Keratinocyte (primary cell): Measurements from ENCODE around the gene TIMM50. TPM values are rescaled to one million over a fixed set of nuclear protein-coding genes. Genes with fewer than 3 reads are reported as not detected.

Source experiments
- DNase-seq: peaks from one replicate; pipeline ENCODE4 v3.0.0-alpha.2; 2011; ENCODE audit warnings: low read depth, missing footprints, low spot score
- FAIRE-seq: peaks from 2 replicates; lab custom pipeline; 2011; peaks lifted over from hg19 to GRCh38; lab: Jason Lieb, UNC
- H2AFZ ChIP-seq: 2 replicates; pipeline ENCODE4 v1.6.0; 2012; ENCODE audit warnings: low read length, control low read depth, inconsistent platforms; ENCODE audit not compliant: control insufficient read depth
- H3K27ac ChIP-seq: 2 replicates; pipeline ENCODE4 v1.5.1; 2011; ENCODE audit warnings: low read length; ENCODE audit not compliant: control insufficient read depth, insufficient read depth
- H3K27me3 ChIP-seq: 3 replicates; pipeline ENCODE4 v1.6.0; 2011; ENCODE audit warnings: low read length; ENCODE audit not compliant: control insufficient read depth, insufficient read depth; ENCODE audit errors: extremely low read depth
- H3K36me3 ChIP-seq, 2 experiments: 2 replicates in 1 of 2; 3 replicates in 1 of 2; pipeline ENCODE4 v1.5.1; 2011; ENCODE audit warnings: low read length in 2 of 2, mild to moderate bottlenecking in 1 of 2; ENCODE audit not compliant: control insufficient read depth in 2 of 2, insufficient read depth in 2 of 2; ENCODE audit errors: extremely low read depth in 1 of 2
- H3K4me1 ChIP-seq: 3 replicates; pipeline ENCODE4 v1.5.1; 2011; ENCODE audit warnings: low read length; ENCODE audit not compliant: control insufficient read depth, insufficient read depth; ENCODE audit errors: extremely low read depth
- H3K4me2 ChIP-seq: 3 replicates; pipeline ENCODE4 v1.6.0; 2011; ENCODE audit warnings: low read depth, low read length; ENCODE audit not compliant: control insufficient read depth, insufficient read depth; ENCODE audit errors: extremely low read depth
- H3K4me3 ChIP-seq, 3 experiments: fragments of 200-600 bp in 1 of 3; sonication (generic) in 1 of 3; 2 replicates in 2 of 3; 3 replicates in 1 of 3; pipeline ENCODE4 v1.5.1; 2011 to 2016; ENCODE audit warnings: low read length in 3 of 3, mild to moderate bottlenecking in 3 of 3, control low read depth in 2 of 3, inconsistent platforms in 1 of 3, low read depth in 1 of 3, mixed read lengths in 1 of 3, mixed run types in 1 of 3, moderate library complexity in 1 of 3; ENCODE audit not compliant: control insufficient read depth in 2 of 3, insufficient read depth in 2 of 3; ENCODE audit errors: extremely low read depth in 1 of 3
- H3K79me2 ChIP-seq: 2 replicates; pipeline ENCODE4 v1.6.0; 2012; ENCODE audit warnings: low read length; ENCODE audit not compliant: control insufficient read depth, insufficient read depth
- H3K9ac ChIP-seq: 3 replicates; pipeline ENCODE4 v1.6.0; 2011; ENCODE audit warnings: low read length; ENCODE audit not compliant: control insufficient read depth, insufficient read depth; ENCODE audit errors: extremely low read depth
- H3K9me1 ChIP-seq: 3 replicates; pipeline ENCODE4 v1.6.0; 2011; ENCODE audit warnings: low read length; ENCODE audit not compliant: control insufficient read depth, insufficient read depth; ENCODE audit errors: extremely low read depth
- H3K9me3 ChIP-seq: 2 replicates; pipeline ENCODE4 v1.5.1; 2012; ENCODE audit warnings: low read depth, low read length; ENCODE audit not compliant: control insufficient read depth
- H4K20me1 ChIP-seq: 3 replicates; pipeline ENCODE4 v1.6.0; 2011; ENCODE audit warnings: low read length; ENCODE audit not compliant: control insufficient read depth, insufficient read depth; ENCODE audit errors: extremely low read depth
- CTCF ChIP-seq, 3 experiments: IDR thresholded peaks in 1 of 3; conservative IDR thresholded peaks in 1 of 3; optimal IDR thresholded peaks in 1 of 3; 2 replicates in 2 of 3; 3 replicates in 1 of 3; pipeline versions ENCODE3 to v1.5.1; 2011; ENCODE audit warnings: low read length in 3 of 3, mild to moderate bottlenecking in 3 of 3, moderate library complexity in 2 of 3, control low read depth in 1 of 3, inconsistent platforms in 1 of 3; ENCODE audit not compliant: insufficient read depth in 2 of 3; ENCODE audit errors: extremely low read depth in 1 of 3
- EZH2 ChIP-seq: IDR thresholded peaks from one replicate; pipeline ENCODE4 v1.6.1; 2012; ENCODE audit warnings: inconsistent platforms, mild to moderate bottlenecking, low read length, moderate library complexity
- dilution Hi-C: fragments of 300-500 bp; cut with MboI; formaldehyde crosslinking; loops from one replicate; pipeline ENCODE4 v1.7.0; 2020; ENCODE audit warnings: low sequenced_read_pairs; ENCODE audit not compliant: extremely low pct_ligation_motif_present
- polyA plus RNA-seq, 5 experiments: library from polyadenylated mRNA; depleted of rRNA in 3 of 5; stranded (reverse) in 3 of 5; stranded (forward) in 1 of 5; unstranded in 1 of 5; fragments of >200 nt; gene quantifications; 1 replicate in 1 of 5; 2 replicates in 3 of 5; 3 replicates in 1 of 5; pipeline versions ENCODE4 v1.2.1 to v1.2.3, GENCODE V29; 2011 to 2012; ENCODE audit warnings: missing spikeins in 2 of 5, low read depth in 1 of 5, low replicate concordance in 1 of 5

The TIMM50 gene
- polyA plus RNA-seq, 1 donor (not counting 4 experiments of a cell fraction or from before 2014, with no cell fraction given) = 85.5 TPM

- H3K27me3 ChIP-seq = no peaks in the 10 kb centered on the region
- no peak for FAIRE-seq
- TF ChIP-seq EZH2 (no peak), CTCF (optimal IDR thresholded peaks at IDR 0.05 in 1 of 3, IDR thresholded peaks at IDR 0.05 in 1 of 3, conservative IDR thresholded peaks at IDR 0.05 in 1 of 3; ENCODE audit: extremely low read depth in 1 of 3, insufficient read depth in 2 of 3, low read length in 3 of 3) (no peak)
- no peak overlapping the region for H2AFZ ChIP-seq
- H3K4me3 ChIP-seq = no peak overlapping the region
- no peak overlapping the region for H3K9ac ChIP-seq
- peaks cover 7 to 15% of the 10 kb centered on the region in 2 experiments for H3K36me3 ChIP-seq
- no peak overlapping the region for H3K4me2 ChIP-seq
- H3K9me1 ChIP-seq = peaks cover 6% of the 10 kb centered on the region
- peaks cover 11% of the 10 kb centered on the region for H4K20me1 ChIP-seq
- no peaks in the 10 kb centered on the region for H3K9me3 ChIP-seq
- peaks cover 23% of the 10 kb centered on the region for H3K4me1 ChIP-seq
- dilution Hi-C loops = no loop called here
- no peak overlapping the region for H3K27ac ChIP-seq
- DNase-seq = no peak
- H3K79me2 ChIP-seq = peaks cover 23% of the 10 kb centered on the region
These were observed 42.2 kb upstream of the TIMM50 start for GRCh38 chr19:39438270-39438934.

GRCh38 chr19:39444598-39445195 lies 35.9 kb upstream of the TIMM50 start:
- Histone ChIP-seq H3K9me1 (peaks cover 2% of the 10 kb centered on the region), H3K4me2 (peak overlapping the region; percentile 82), H3K9ac (peak overlapping the region; percentile 99), H3K27me3 (no peaks in the 10 kb centered on the region), H4K20me1 (peaks cover 11% of the 10 kb centered on the region), H3K4me1 (peaks cover 23% of the 10 kb centered on the region), H3K36me3 (peaks cover 0 to 5% of the 10 kb centered on the region in 2 experiments), H2AFZ (peak overlapping the region; percentile 20), H3K79me2 (peaks cover 50% of the 10 kb centered on the region), H3K9me3 (no peaks in the 10 kb centered on the region), H3K4me3 (peak overlapping the region; percentile 91 to 98 (median 95)), H3K27ac (peak overlapping the region; percentile 97)
- TF ChIP-seq EZH2 = no peak
- TF ChIP-seq CTCF (optimal IDR thresholded peaks at IDR 0.05 in 1 of 3, IDR thresholded peaks at IDR 0.05 in 1 of 3, conservative IDR thresholded peaks at IDR 0.05 in 1 of 3; ENCODE audit: extremely low read depth in 1 of 3, insufficient read depth in 2 of 3, low read length in 3 of 3) = no peak
- DNase-seq (no peak), FAIRE-seq (no peak)
- dilution Hi-C loops = no loop called here
